WTC11 (cell line): Measurements from ENCODE around the gene NUP37. TPM values are rescaled to one million over a fixed set of nuclear protein-coding genes. Genes with fewer than 3 reads are reported as not detected.
A peak's percentile ranks its signal among the peaks of the same experiment; 100 is the strongest.

ENCODE experiments used
- ELF4 ChIP-seq: sonication (generic); formaldehyde crosslinking; IDR thresholded peaks from 2 replicates; pipeline ENCODE4 v1.8.1; 2022; ENCODE audit warnings: low read depth, mild to moderate bottlenecking, moderate library complexity, missing genetic modification reagents
- FOXK1 ChIP-seq: sonication (generic); formaldehyde crosslinking; IDR thresholded peaks from 2 replicates; pipeline ENCODE4 v1.8.0; 2022; ENCODE audit warnings: mild to moderate bottlenecking, moderate library complexity, missing genetic modification reagents
- HMGA2 ChIP-seq: fragments of 250-450 bp; sonication (Bioruptor Pico); IDR thresholded peaks from 2 replicates; pipeline ENCODE4 v1.4.0; 2021; ENCODE audit warnings: mild to moderate bottlenecking, moderate library complexity
- JAZF1 ChIP-seq: fragments of 250-450 bp; sonication (Bioruptor Pico); IDR thresholded peaks from 2 replicates; pipeline ENCODE4 v1.9.0; 2021; ENCODE audit warnings: moderate library complexity, mild to moderate bottlenecking, inconsistent platforms
- KAT7 ChIP-seq: sonication (generic); formaldehyde crosslinking; IDR thresholded peaks from 2 replicates; pipeline ENCODE4 v1.8.1; 2023; ENCODE audit warnings: missing genetic modification reagents, mild to moderate bottlenecking, borderline replicate concordance
- NR2C2 ChIP-seq: sonication (generic); formaldehyde crosslinking; IDR thresholded peaks from 2 replicates; pipeline ENCODE4 v1.8.0; 2022; ENCODE audit warnings: mild to moderate bottlenecking, missing genetic modification reagents
- TEAD4 ChIP-seq: sonication (generic); formaldehyde crosslinking; IDR thresholded peaks from 2 replicates; pipeline ENCODE4 v1.8.0; 2022; ENCODE audit warnings: mild to moderate bottlenecking, missing genetic modification reagents
- ZNF138 ChIP-seq: sonication (generic); formaldehyde crosslinking; conservative IDR thresholded peaks from 2 replicates; pipeline ENCODE4 v1.8.1; 2022; ENCODE audit warnings: mild to moderate bottlenecking, moderate library complexity, missing genetic modification reagents
- ZNF263 ChIP-seq: sonication (generic); formaldehyde crosslinking; IDR thresholded peaks from 2 replicates; pipeline ENCODE4 v1.8.1; 2022; ENCODE audit warnings: low read depth, mild to moderate bottlenecking, moderate library complexity, missing genetic modification reagents
- ZNF317 ChIP-seq: sonication (generic); formaldehyde crosslinking; IDR thresholded peaks from 2 replicates; pipeline ENCODE4 v1.8.1; 2023; ENCODE audit warnings: low read depth, mild to moderate bottlenecking, moderate library complexity, missing genetic modification reagents, borderline replicate concordance
- ZNF423 ChIP-seq: fragments of 250-450 bp; sonication (Bioruptor Pico); IDR thresholded peaks from 2 replicates; pipeline ENCODE4 v2.1.2; 2022; ENCODE audit warnings: mild to moderate bottlenecking, moderate library complexity
- total RNA-seq: library from RNA; stranded (reverse); gene quantifications from 3 replicates; pipeline ENCODE4 v1.2.3, GENCODE V29; 2021
- TF ChIP-seq, protein P1 (sequence below): sonication (generic); formaldehyde crosslinking; IDR thresholded peaks from 2 replicates; pipeline ENCODE4 v1.8.0; 2022; ENCODE audit warnings: mild to moderate bottlenecking, missing genetic modification reagents
- TF ChIP-seq, protein P2 (sequence below): sonication (generic); formaldehyde crosslinking; IDR thresholded peaks from 2 replicates; pipeline ENCODE4 v1.8.1; 2023; ENCODE audit warnings: mild to moderate bottlenecking, missing genetic modification reagents, moderate library complexity
- TF ChIP-seq, protein P3 (sequence below): sonication (generic); formaldehyde crosslinking; IDR thresholded peaks from 2 replicates; pipeline ENCODE4 v1.8.0; 2022; ENCODE audit warnings: mild to moderate bottlenecking, missing genetic modification reagents
- TF ChIP-seq, protein P4 (sequence below): sonication (generic); formaldehyde crosslinking; IDR thresholded peaks from 2 replicates; pipeline ENCODE4 v1.8.1; 2022; ENCODE audit warnings: mild to moderate bottlenecking, missing genetic modification reagents, moderate library complexity, borderline replicate concordance
- TF ChIP-seq, protein P5 (sequence below): fragments of 250-450 bp; sonication (Bioruptor Pico); IDR thresholded peaks from 2 replicates; pipeline ENCODE4 v1.9.0; 2021; ENCODE audit warnings: moderate library complexity, mild to moderate bottlenecking, inconsistent platforms, borderline replicate concordance
- TF ChIP-seq, protein P6 (sequence below): sonication (generic); formaldehyde crosslinking; IDR thresholded peaks from 2 replicates; pipeline ENCODE4 v1.8.0; 2022; ENCODE audit warnings: mild to moderate bottlenecking, missing genetic modification reagents
- TF ChIP-seq, protein P7 (sequence below): sonication (generic); formaldehyde crosslinking; conservative IDR thresholded peaks from 2 replicates; pipeline ENCODE4 v1.8.1; 2022; ENCODE audit warnings: mild to moderate bottlenecking, missing genetic modification reagents
- TF ChIP-seq, protein P8 (sequence below): fragments of 250-450 bp; sonication (Bioruptor Pico); IDR thresholded peaks from 2 replicates; pipeline ENCODE4 v1.9.0; 2021; ENCODE audit warnings: mild to moderate bottlenecking, borderline replicate concordance
- TF ChIP-seq, protein P9 (sequence below): sonication (generic); formaldehyde crosslinking; IDR thresholded peaks from 2 replicates; pipeline ENCODE4 v1.8.1; 2022; ENCODE audit warnings: low read depth, missing genetic modification reagents, borderline replicate concordance
- TF ChIP-seq, protein P10 (sequence below): fragments of 250-450 bp; sonication (Bioruptor Pico); IDR thresholded peaks from 2 replicates; pipeline ENCODE4 v1.9.0; 2021; ENCODE audit warnings: mild to moderate bottlenecking
- TF ChIP-seq, protein P11 (sequence below): sonication (generic); formaldehyde crosslinking; IDR thresholded peaks from 2 replicates; pipeline ENCODE4 v1.8.1; 2022; ENCODE audit warnings: mild to moderate bottlenecking, moderate library complexity, missing genetic modification reagents

Gene NUP37
- total RNA-seq, 1 experiment from 2014 or later: 58.4 TPM

DNA sequence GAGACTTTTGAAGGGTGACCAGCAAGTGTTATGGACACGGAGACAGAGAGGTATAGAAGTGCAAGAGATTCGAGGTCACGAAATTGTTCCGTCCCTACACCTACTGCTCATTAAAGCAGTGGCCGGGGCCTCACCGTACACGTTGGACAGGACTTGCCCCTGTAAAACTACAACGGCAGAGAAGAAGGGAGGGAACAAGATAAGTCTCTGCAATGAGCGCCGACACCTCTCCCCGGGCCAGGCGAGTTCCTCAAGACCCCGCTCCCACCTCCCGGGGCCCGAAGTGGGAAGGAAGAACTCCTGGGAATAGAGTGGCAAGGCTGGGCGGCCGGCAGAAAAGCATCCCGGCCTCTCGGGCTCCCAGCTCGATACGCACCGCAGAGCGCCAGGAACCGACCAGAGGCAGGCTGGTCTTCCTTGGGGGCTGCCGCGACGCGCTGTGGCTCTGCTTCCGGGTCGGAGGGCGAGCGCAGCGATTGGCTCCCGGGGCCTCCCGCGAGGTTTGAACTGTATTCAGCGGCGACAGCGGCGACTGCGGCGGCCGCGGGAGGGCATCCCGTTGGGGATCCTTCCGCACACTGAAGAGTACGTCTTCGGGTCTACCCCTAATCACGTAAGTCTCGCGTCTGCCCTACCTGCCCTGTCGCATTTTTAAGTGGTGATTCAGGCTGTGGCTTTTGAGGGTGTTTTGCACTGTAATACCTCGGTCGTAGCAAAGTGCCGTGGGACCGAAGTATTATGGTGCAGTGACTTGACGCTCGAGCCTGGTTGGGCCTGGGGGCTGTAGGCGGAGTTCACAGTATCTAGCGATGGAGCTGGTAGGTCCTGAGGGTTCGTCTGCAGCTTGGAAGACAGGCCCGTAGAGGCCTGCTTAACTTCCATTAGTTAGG is at the start of gene NUP37, which contains the start of gene PARPBP (continued):
- TF ChIP-seq, protein P1, sequence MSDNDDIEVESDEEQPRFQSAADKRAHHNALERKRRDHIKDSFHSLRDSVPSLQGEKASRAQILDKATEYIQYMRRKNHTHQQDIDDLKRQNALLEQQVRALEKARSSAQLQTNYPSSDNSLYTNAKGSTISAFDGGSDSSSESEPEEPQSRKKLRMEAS (CRISPR knock-in tag): peak; percentile 80
- no peak for TF ChIP-seq ELF4 (CRISPR knock-in tag)
- TF ChIP-seq, protein P2, sequence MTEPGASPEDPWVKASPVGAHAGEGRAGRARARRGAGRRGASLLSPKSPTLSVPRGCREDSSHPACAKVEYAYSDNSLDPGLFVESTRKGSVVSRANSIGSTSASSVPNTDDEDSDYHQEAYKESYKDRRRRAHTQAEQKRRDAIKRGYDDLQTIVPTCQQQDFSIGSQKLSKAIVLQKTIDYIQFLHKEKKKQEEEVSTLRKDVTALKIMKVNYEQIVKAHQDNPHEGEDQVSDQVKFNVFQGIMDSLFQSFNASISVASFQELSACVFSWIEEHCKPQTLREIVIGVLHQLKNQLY (CRISPR knock-in tag): no peak
- TF ChIP-seq, protein P3, sequence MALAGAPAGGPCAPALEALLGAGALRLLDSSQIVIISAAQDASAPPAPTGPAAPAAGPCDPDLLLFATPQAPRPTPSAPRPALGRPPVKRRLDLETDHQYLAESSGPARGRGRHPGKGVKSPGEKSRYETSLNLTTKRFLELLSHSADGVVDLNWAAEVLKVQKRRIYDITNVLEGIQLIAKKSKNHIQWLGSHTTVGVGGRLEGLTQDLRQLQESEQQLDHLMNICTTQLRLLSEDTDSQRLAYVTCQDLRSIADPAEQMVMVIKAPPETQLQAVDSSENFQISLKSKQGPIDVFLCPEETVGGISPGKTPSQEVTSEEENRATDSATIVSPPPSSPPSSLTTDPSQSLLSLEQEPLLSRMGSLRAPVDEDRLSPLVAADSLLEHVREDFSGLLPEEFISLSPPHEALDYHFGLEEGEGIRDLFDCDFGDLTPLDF (CRISPR knock-in tag): no peak
- TF ChIP-seq, protein P4, sequence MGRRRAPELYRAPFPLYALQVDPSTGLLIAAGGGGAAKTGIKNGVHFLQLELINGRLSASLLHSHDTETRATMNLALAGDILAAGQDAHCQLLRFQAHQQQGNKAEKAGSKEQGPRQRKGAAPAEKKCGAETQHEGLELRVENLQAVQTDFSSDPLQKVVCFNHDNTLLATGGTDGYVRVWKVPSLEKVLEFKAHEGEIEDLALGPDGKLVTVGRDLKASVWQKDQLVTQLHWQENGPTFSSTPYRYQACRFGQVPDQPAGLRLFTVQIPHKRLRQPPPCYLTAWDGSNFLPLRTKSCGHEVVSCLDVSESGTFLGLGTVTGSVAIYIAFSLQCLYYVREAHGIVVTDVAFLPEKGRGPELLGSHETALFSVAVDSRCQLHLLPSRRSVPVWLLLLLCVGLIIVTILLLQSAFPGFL: no peak
- TF ChIP-seq, protein P5, sequence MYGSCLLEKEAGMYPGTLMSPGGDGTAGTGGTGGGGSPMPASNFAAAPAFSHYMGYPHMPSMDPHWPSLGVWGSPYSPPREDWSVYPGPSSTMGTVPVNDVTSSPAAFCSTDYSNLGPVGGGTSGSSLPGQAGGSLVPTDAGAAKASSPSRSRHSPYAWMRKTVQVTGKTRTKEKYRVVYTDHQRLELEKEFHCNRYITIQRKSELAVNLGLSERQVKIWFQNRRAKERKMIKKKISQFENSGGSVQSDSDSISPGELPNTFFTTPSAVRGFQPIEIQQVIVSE (CRISPR knock-in tag): no peak
- TF ChIP-seq TEAD4 (CRISPR knock-in tag): no peak
- no peak; the same call in 1 of the 2 replicates for TF ChIP-seq KAT7 (CRISPR knock-in tag)
- TF ChIP-seq FOXK1: peak; percentile 66; the same call in 1 of the 2 replicates
- TF ChIP-seq, protein P6, sequence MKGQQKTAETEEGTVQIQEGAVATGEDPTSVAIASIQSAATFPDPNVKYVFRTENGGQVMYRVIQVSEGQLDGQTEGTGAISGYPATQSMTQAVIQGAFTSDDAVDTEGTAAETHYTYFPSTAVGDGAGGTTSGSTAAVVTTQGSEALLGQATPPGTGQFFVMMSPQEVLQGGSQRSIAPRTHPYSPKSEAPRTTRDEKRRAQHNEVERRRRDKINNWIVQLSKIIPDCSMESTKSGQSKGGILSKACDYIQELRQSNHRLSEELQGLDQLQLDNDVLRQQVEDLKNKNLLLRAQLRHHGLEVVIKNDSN (CRISPR knock-in tag): peak; percentile 34; the same call in 1 of the 2 replicates
- TF ChIP-seq, protein P7, sequence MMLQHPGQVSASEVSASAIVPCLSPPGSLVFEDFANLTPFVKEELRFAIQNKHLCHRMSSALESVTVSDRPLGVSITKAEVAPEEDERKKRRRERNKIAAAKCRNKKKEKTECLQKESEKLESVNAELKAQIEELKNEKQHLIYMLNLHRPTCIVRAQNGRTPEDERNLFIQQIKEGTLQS: no peak
- TF ChIP-seq JAZF1 (CRISPR knock-in tag): no peak
- TF ChIP-seq, protein P8, sequence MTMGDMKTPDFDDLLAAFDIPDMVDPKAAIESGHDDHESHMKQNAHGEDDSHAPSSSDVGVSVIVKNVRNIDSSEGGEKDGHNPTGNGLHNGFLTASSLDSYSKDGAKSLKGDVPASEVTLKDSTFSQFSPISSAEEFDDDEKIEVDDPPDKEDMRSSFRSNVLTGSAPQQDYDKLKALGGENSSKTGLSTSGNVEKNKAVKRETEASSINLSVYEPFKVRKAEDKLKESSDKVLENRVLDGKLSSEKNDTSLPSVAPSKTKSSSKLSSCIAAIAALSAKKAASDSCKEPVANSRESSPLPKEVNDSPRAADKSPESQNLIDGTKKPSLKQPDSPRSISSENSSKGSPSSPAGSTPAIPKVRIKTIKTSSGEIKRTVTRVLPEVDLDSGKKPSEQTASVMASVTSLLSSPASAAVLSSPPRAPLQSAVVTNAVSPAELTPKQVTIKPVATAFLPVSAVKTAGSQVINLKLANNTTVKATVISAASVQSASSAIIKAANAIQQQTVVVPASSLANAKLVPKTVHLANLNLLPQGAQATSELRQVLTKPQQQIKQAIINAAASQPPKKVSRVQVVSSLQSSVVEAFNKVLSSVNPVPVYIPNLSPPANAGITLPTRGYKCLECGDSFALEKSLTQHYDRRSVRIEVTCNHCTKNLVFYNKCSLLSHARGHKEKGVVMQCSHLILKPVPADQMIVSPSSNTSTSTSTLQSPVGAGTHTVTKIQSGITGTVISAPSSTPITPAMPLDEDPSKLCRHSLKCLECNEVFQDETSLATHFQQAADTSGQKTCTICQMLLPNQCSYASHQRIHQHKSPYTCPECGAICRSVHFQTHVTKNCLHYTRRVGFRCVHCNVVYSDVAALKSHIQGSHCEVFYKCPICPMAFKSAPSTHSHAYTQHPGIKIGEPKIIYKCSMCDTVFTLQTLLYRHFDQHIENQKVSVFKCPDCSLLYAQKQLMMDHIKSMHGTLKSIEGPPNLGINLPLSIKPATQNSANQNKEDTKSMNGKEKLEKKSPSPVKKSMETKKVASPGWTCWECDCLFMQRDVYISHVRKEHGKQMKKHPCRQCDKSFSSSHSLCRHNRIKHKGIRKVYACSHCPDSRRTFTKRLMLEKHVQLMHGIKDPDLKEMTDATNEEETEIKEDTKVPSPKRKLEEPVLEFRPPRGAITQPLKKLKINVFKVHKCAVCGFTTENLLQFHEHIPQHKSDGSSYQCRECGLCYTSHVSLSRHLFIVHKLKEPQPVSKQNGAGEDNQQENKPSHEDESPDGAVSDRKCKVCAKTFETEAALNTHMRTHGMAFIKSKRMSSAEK (CRISPR knock-in tag): no peak
- TF ChIP-seq, protein P9, sequence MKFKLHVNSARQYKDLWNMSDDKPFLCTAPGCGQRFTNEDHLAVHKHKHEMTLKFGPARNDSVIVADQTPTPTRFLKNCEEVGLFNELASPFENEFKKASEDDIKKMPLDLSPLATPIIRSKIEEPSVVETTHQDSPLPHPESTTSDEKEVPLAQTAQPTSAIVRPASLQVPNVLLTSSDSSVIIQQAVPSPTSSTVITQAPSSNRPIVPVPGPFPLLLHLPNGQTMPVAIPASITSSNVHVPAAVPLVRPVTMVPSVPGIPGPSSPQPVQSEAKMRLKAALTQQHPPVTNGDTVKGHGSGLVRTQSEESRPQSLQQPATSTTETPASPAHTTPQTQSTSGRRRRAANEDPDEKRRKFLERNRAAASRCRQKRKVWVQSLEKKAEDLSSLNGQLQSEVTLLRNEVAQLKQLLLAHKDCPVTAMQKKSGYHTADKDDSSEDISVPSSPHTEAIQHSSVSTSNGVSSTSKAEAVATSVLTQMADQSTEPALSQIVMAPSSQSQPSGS: no peak
- peak; percentile 96 for TF ChIP-seq NR2C2 (CRISPR knock-in tag)
- TF ChIP-seq, protein P10, sequence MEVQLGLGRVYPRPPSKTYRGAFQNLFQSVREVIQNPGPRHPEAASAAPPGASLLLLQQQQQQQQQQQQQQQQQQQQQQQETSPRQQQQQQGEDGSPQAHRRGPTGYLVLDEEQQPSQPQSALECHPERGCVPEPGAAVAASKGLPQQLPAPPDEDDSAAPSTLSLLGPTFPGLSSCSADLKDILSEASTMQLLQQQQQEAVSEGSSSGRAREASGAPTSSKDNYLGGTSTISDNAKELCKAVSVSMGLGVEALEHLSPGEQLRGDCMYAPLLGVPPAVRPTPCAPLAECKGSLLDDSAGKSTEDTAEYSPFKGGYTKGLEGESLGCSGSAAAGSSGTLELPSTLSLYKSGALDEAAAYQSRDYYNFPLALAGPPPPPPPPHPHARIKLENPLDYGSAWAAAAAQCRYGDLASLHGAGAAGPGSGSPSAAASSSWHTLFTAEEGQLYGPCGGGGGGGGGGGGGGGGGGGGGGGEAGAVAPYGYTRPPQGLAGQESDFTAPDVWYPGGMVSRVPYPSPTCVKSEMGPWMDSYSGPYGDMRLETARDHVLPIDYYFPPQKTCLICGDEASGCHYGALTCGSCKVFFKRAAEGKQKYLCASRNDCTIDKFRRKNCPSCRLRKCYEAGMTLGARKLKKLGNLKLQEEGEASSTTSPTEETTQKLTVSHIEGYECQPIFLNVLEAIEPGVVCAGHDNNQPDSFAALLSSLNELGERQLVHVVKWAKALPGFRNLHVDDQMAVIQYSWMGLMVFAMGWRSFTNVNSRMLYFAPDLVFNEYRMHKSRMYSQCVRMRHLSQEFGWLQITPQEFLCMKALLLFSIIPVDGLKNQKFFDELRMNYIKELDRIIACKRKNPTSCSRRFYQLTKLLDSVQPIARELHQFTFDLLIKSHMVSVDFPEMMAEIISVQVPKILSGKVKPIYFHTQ: no peak
- no peak for TF ChIP-seq ZNF423 (CRISPR knock-in tag)
- no peak for TF ChIP-seq ZNF138 (CRISPR knock-in tag)
- TF ChIP-seq, protein P11, sequence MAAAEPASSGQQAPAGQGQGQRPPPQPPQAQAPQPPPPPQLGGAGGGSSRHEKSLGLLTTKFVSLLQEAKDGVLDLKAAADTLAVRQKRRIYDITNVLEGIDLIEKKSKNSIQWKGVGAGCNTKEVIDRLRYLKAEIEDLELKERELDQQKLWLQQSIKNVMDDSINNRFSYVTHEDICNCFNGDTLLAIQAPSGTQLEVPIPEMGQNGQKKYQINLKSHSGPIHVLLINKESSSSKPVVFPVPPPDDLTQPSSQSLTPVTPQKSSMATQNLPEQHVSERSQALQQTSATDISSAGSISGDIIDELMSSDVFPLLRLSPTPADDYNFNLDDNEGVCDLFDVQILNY (CRISPR knock-in tag): no peak
- TF ChIP-seq ZNF317 (CRISPR knock-in tag): no peak
- no peak for TF ChIP-seq ZNF263 (CRISPR knock-in tag)
- no peak for TF ChIP-seq HMGA2 (CRISPR knock-in tag)
